ENCODE data around the gene MRPS22.

- TF ChIP-seq CTCF (IDR thresholded peaks at IDR 0.05) (no peak), POLR2AphosphoS5 (IDR thresholded peaks at IDR 0.05) (no peak)
Measured at GRCh38 chr3:139309061-139309591, 34.7 kb upstream of the MRPS22 start.
